ENCODE results near the gene TBC1D5. TPM values are rescaled to one million over a fixed set of nuclear protein-coding genes. Genes with fewer than 3 reads are reported as not detected.
"Not testable (repeated sequence)": the region's sequence is repeated elsewhere in the genome, so short reads cannot be mapped to it uniquely, and the experiment has no call there.

The TBC1D5 gene
- total and polyA plus RNA-seq, 10 donors, result 6.4 to 140 (median 97.1) TPM

DNA sequence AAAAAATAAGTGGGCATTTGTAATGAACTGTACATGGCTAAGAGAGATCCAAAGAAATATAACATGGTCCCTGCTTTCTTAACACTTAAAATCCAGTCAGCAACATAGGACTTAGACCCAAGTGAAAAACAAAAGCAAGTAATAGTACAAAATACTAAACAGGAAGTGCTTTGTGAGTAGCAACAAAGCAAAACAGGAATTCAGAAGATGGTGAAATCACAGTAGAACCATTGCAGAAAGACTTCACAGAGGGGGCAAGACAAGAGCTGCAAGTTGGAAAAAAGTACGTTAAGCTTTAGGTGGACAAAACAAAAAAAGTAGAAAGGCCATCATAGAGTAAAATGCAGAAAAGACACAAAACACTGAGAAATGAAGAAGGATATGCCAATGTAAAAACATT, 116.0 kb downstream of the TBC1D5 start:
- peak overlapping the region in 1 of 8 donors; percentile 1 for H3K4me3 ChIP-seq
- 40 to 79% (median 71%) methylated on average over 1 of the region's 1 CpG for WGBS, 5 donors
- TF ChIP-seq CTCF (IDR thresholded peaks at IDR 0.05 in 8 of 11, conservative IDR thresholded peaks at IDR 0.05 in 3 of 11) (no peak), POLR2A (IDR thresholded peaks at IDR 0.05) (no peak), POLR2AphosphoS5 (IDR thresholded peaks at IDR 0.05) (no peak)
- no peaks in the 10 kb centered on the region for H3K9me3 ChIP-seq
- peaks cover 0 to 23% (median 4%) of the 10 kb centered on the region in 6 donors for H3K36me3 ChIP-seq
- DNase-seq, result no peak
- no peaks in the 10 kb centered on the region for H3K27me3 ChIP-seq (replicated peaks in 1 of 7)
- peak overlapping the region in 4 of 8 donors; percentile 0 to 82 (median 40) for H3K27ac ChIP-seq
- peaks cover 0 to 40% (median 15%) of the 10 kb centered on the region in 6 donors for H3K4me1 ChIP-seq
- intact Hi-C loops (cut with DNase I; ENCODE audit: low total_unique reads), result no loop called here

GRCh38 chr3:17625133-17625532, 117.3 kb downstream of the TBC1D5 start:
- peaks cover 0 to 33% (median 4%) of the 10 kb centered on the region in 6 donors for H3K36me3 ChIP-seq
- H3K9me3 ChIP-seq, result no peaks in the 10 kb centered on the region
- H3K4me1 ChIP-seq, result peaks cover 0 to 35% (median 14%) of the 10 kb centered on the region in 6 donors
- no peaks in the 10 kb centered on the region for H3K27me3 ChIP-seq (replicated peaks in 1 of 7)
- intact Hi-C loops (cut with DNase I; ENCODE audit: low total_unique reads), result no loop called here
- H3K27ac ChIP-seq, result no peak overlapping the region
- no peak for DNase-seq
- WGBS, 5 donors, result 59 to 84% (median 73%) methylated on average over 2 of the region's 2 CpGs
- H3K4me3 ChIP-seq, result no peak overlapping the region
- TF ChIP-seq POLR2AphosphoS5 (IDR thresholded peaks at IDR 0.05) (no peak), POLR2A (IDR thresholded peaks at IDR 0.05) (no peak), CTCF (IDR thresholded peaks at IDR 0.05 in 8 of 11, conservative IDR thresholded peaks at IDR 0.05 in 3 of 11) (no peak)

- Histone ChIP-seq H3K27ac (no peak overlapping the region), H3K27me3 (replicated peaks in 1 of 7) (no peaks in the 10 kb centered on the region), H3K9me3 (no peaks in the 10 kb centered on the region), H3K4me1 (peaks cover 0 to 22% (median 10%) of the 10 kb centered on the region in 6 donors), H3K4me3 (no peak overlapping the region), H3K36me3 (peaks cover 0 to 44% (median 9%) of the 10 kb centered on the region in 6 donors)
- WGBS, 5 donors, result 95 to 98% (median 97%) methylated on average over 2 of the region's 2 CpGs
- no peak for DNase-seq
- intact Hi-C loops (cut with DNase I; ENCODE audit: low total_unique reads), result no loop called here
- TF ChIP-seq POLR2AphosphoS5 (IDR thresholded peaks at IDR 0.05), result no peak
- no peak for TF ChIP-seq POLR2A (IDR thresholded peaks at IDR 0.05)
- no peak for TF ChIP-seq CTCF (IDR thresholded peaks at IDR 0.05 in 8 of 11, conservative IDR thresholded peaks at IDR 0.05 in 3 of 11)
These were observed 119.0 kb downstream of the TBC1D5 start for GRCh38 chr3:17623464-17623863.

DNA sequence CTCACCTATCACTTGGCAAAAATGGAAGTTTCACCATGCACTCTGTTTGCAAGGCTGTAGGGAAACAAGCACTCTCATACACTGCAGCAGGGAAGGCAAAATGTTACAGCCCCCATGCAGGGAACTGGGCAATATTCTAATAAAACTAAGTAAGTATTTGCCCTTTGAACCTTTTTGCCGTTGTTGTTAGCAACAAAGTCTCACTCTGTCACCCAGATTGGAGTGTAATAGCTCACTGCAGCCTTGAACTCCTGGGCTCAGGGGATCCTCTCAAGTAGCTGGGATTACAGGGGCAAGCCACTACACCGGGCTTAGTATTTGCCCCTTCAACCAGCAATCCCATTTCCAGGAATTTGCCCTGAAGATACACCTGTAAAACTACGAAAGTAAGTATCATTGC, 122.5 kb downstream of the TBC1D5 start:
- no peaks in the 10 kb centered on the region for H3K4me1 ChIP-seq
- no peaks in the 10 kb centered on the region for H3K27me3 ChIP-seq (replicated peaks in 1 of 7)
- WGBS, 5 donors, result 91 to 95% (median 93%) methylated on average over 3 of the region's 3 CpGs
- DNase-seq, result no peak
- intact Hi-C loops (cut with DNase I; ENCODE audit: low total_unique reads), result no loop called here
- H3K27ac ChIP-seq, result no peak overlapping the region
- H3K9me3 ChIP-seq, result peaks cover 0 to under 1% (median 0%) of the 10 kb centered on the region in 8 donors
- H3K4me3 ChIP-seq, result no peak overlapping the region
- no peak for TF ChIP-seq POLR2AphosphoS5 (IDR thresholded peaks at IDR 0.05)
- no peak for TF ChIP-seq POLR2A (IDR thresholded peaks at IDR 0.05)
- TF ChIP-seq CTCF (IDR thresholded peaks at IDR 0.05 in 8 of 11, conservative IDR thresholded peaks at IDR 0.05 in 3 of 11), result no peak
- peaks cover 0 to 59% (median 18%) of the 10 kb centered on the region in 6 donors for H3K36me3 ChIP-seq

GRCh38 chr3:17613017-17613416, 129.4 kb downstream of the TBC1D5 start:
- H3K4me3 ChIP-seq; H3K4me1 ChIP-seq; H3K27ac ChIP-seq; DNase-seq; H3K27me3 ChIP-seq (replicated peaks in 1 of 7); intact Hi-C loops (cut with DNase I; ENCODE audit: low total_unique reads): not testable (repeated sequence)
- 93 to 100% (median 96%) methylated on average over 4 of the region's 4 CpGs for WGBS, 5 donors
- Histone ChIP-seq H3K9me3 (peaks cover 0 to 22% (median 15%) of the 10 kb centered on the region in 8 donors), H3K36me3 (peaks cover 0 to 17% (median 4%) of the 10 kb centered on the region in 6 donors)
